ENCODE results near the gene TESMIN.

The TESMIN gene

DNA sequence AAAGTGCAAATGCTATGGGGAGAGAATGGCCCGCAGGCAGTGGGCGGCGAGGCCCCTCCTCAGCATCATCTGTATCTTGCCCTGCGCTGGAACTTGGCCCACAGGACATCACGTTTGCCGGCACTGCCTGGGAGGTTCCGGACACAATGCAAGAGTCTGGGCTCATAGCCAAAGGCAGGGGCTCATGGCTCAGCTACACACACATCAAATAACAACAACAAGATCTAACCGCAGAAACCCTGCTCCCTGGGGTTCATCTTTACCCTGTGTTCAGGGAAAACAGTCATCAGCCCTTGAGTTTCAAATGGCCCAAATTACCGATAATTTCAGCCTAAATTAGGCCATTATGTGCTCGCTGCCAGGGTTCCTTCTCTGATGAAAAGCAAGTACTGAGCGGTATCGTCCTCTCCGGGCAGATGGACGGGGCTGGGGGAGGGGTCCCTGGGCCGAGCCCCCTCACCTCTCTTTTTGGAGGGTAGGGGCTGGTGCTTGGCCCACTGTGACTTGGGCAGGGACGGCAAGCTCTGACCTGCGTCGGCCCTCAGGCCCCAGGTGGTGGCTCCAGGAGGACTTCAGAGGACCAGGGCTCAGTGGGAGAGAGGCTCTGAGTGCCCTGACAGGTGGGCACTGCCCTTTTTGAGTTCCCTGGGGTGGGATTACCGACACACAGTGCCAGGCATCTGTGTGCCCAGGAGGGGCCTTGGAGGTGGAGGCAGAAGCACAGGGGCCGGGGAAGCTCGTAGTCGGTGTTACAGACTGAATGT lies 92.0 kb downstream of the TESMIN start:
- DNase-seq, result no peak

- no peak for DNase-seq
Measured at GRCh38 chr11:68658661-68659060, 92.7 kb downstream of the TESMIN start.

DNA sequence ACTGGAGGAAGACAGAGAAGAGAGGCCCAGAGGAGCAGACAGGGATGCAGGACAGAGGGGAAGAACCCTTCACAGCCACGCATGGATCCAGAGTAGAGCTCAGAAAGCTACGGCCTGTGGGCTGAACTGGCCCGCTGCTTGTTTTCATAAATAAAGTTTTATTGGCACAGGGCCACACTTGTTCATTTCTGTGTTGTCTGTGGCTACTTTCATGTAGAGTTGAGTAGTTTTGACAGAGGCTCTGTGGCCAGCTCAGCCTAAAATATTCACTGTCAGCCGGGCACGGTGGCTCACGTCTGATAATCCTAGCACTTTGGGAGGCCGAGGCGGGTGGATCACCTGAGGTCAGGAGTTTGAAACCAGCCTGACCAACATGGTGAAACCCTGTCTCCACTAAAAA lies 93.2 kb downstream of the TESMIN start:
- DNase-seq, result no peak
